Bronchial epithelial cell (primary cell): ENCODE measurements around the gene SHH. TPM values are rescaled to one million over a fixed set of nuclear protein-coding genes. Genes with fewer than 3 reads are reported as not detected.

Experiments
- DNase-seq: peaks from one replicate; pipeline ENCODE4 v3.0.0-alpha.2; 2010; ENCODE audit warnings: low read depth
- FAIRE-seq: peaks from 2 replicates; lab custom pipeline; 2011; peaks lifted over from hg19 to GRCh38; lab: Jason Lieb, UNC
- H3K27me3 ChIP-seq: 2 replicates; pipeline ENCODE4 v1.5.1; 2011; ENCODE audit warnings: low read length; ENCODE audit not compliant: control insufficient read depth, insufficient read depth
- H3K36me3 ChIP-seq: 2 replicates; pipeline ENCODE4 v1.5.1; 2011; ENCODE audit warnings: low read length; ENCODE audit not compliant: control insufficient read depth, insufficient read depth
- H3K4me3 ChIP-seq: 2 replicates; pipeline ENCODE4 v1.5.1; 2011; ENCODE audit warnings: mild to moderate bottlenecking, low read depth, low read length, control low read depth
- CTCF ChIP-seq: IDR thresholded peaks from 2 replicates; pipeline ENCODE4 v1.5.1; 2011; ENCODE audit warnings: mild to moderate bottlenecking, moderate library complexity, low read length, control low read depth, inconsistent platforms; ENCODE audit not compliant: insufficient read depth, severe bottlenecking
- total RNA-seq: library from RNA; depleted of rRNA; stranded (reverse); fragments of >200 nt; gene quantifications from 2 replicates; pipeline ENCODE4 v1.2.1, GENCODE V29; 2014

SHH gene
- total RNA-seq, 1 donor from 2014 or later = not detected

DNA sequence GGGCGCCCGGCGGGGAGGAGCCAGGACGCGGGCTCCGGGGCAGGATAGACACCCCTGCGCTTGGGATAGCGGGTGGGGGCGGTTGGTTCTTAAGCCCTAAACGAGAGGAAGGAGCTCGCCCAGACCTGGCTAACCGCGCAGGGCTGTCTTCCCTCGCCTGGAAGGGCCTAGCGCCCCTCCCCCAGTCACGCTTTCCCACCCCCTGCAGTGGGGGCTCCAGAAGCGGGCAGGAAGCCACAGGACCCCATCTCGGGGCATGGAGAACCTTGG is 6.5 kb downstream of the SHH start:
- DNase-seq = no peak
- peaks cover 11% of the 10 kb centered on the region for H3K27me3 ChIP-seq
- no peaks in the 10 kb centered on the region for H3K36me3 ChIP-seq
- no peak for TF ChIP-seq CTCF
- H3K4me3 ChIP-seq = peak overlapping the region; percentile 29
- no peak for FAIRE-seq

DNA sequence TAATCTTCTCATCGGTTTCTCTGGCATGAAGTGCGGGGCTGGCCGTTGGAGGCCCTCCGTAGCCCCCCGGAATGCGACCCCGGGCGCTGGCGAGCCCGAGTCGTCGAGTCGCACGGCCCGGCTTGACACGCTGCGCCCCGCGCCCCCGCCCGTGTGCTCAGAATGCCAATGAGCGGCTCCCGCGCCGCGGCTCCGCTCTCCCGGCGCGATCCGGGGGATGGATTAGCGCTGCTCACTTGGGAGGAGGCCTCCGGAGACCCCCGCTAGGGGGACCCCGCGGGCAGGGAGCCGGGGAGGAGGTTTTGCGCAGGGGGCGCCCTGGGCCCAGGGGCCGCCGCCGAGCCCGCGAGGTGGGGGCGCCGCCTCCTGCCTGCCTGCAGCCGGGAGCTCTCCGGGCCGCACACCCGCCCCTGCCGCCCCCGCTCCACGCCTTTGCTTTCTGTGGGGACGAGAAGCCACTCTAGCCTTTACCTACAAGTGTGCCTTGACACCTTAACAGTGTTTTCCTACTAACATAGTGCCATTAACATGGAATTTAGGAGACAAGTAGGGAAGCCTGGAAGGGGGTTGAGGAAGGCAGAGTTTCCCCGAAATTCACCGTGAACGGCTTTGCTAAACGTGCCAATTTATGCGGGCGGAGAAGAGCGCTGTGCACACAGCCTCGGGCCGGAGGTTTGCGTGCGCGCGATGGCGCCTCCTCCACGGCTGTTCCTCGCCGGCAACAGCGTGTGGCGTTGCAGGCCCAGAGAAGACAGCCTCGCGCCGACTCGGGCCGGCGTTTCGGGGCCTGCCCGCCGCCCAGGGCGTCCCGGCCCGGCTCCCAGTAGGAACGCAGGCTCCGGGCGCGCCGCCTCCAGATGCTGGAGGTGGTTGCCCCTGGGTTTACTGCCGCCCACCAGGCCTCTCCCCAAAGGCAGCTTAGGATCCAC is 7.1 kb downstream of the SHH start:
- DNase-seq = peak; percentile 38
- peak; percentile 67 for TF ChIP-seq CTCF
- FAIRE-seq = no peak
- Histone ChIP-seq H3K4me3 (peak overlapping the region; percentile 29), H3K27me3 (peaks cover 5% of the 10 kb centered on the region), H3K36me3 (no peaks in the 10 kb centered on the region)

DNA sequence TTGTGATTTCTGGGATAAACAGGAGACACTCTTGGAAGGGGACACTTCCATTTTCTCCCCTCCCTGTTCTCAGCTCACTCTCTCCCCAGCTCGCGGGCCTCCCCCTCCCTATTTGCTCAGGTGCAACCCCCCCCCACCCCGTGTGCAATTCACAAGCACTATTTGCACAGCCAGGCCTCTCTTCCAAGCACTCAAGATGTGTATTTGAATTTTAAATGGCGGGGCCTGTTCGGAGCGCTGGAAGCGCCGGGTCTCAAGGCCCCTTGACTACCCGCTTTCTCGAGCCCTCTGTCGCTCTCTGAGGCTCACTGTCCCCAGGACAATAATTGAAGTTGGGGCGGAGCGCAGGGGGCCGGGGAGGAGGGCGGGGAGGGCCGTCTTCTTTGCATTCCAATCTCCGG is 7.8 kb downstream of the SHH start:
- DNase-seq (no peak), FAIRE-seq (no peak)
- TF ChIP-seq CTCF = no peak
- Histone ChIP-seq H3K27me3 (peaks cover 2% of the 10 kb centered on the region), H3K4me3 (no peak overlapping the region), H3K36me3 (no peaks in the 10 kb centered on the region)

- FAIRE-seq = no peak
- no peak for TF ChIP-seq CTCF
- Histone ChIP-seq H3K36me3 (no peaks in the 10 kb centered on the region), H3K27me3 (no peaks in the 10 kb centered on the region), H3K4me3 (peak overlapping the region; percentile 34)
- peak; percentile 19 for DNase-seq
Measured at GRCh38 chr7:155803418-155804376, 8.6 kb downstream of the SHH start.

GRCh38 chr7:155802906-155803417 is 9.3 kb downstream of the SHH start:
- no peaks in the 10 kb centered on the region for H3K36me3 ChIP-seq
- DNase-seq = no peak
- H3K4me3 ChIP-seq = no peak overlapping the region
- no peak for FAIRE-seq
- no peak for TF ChIP-seq CTCF
- no peaks in the 10 kb centered on the region for H3K27me3 ChIP-seq
